HepG2 (cell line): ENCODE results near the gene ARHGAP4. TPM values are rescaled to one million over a fixed set of nuclear protein-coding genes. Genes with fewer than 3 reads are reported as not detected.

Source experiments
- ATAC-seq: fragments of 200-7000 bp; cut with Tn5 transposase; 3 replicates; pipeline ENCODE4 v1.9.1; 2020; ENCODE audit warnings: mild to moderate bottlenecking, moderate library complexity
- BruUV-seq: library from RNA; stranded (reverse); fragments of 400-500 nt; replicated peaks from 2 replicates; lab custom pipeline; 2021; lab: Mats Ljungman, UMichigan
- CTCF ChIA-PET: fragments of 300-600 bp; formaldehyde crosslinking; extraction: SDS; loops from one replicate; lab custom pipeline; 2021; ENCODE audit warnings: low total read pairs, inconsistent platforms, low intra/inter-chr PET ratio; lab: Yijun Ruan, JAX
- POLR2A ChIA-PET: fragments of 350-600 bp; sonication (Branson Sonifier 250); formaldehyde crosslinking; loops from one replicate; lab custom pipeline; 2020; ENCODE audit warnings: antibody characterized with exemption, inconsistent platforms; lab: Yijun Ruan, JAX
- DNase-seq: peaks from one replicate; pipeline ENCODE4 v3.0.0-alpha.2; 2015; ENCODE audit warnings: low spot score
- FAIRE-seq: peaks from 3 replicates; lab custom pipeline; 2011; peaks lifted over from hg19 to GRCh38; lab: Jason Lieb, UNC
- H2AFZ ChIP-seq: one replicate; pipeline ENCODE4 v1.6.1; 2011; ENCODE audit warnings: low read length, inconsistent platforms
- H3K27ac ChIP-seq: fragments of 300-600 bp; 3 replicates; pipeline ENCODE4 v1.8.0; 2011; ENCODE audit warnings: mixed run types, mild to moderate bottlenecking, mixed read lengths, low read length, inconsistent platforms; ENCODE audit not compliant: insufficient read depth; ENCODE audit errors: extremely low read length
- H3K27me3 ChIP-seq, 2 experiments: fragments of 200-600 bp in 1 of 2; 2 replicates in 1 of 2; 3 replicates in 1 of 2; pipeline versions ENCODE4 v1.6.0 to v1.8.0; 2011; ENCODE audit warnings: low read length in 2 of 2, mild to moderate bottlenecking in 2 of 2, moderate library complexity in 2 of 2, inconsistent platforms in 1 of 2; ENCODE audit not compliant: insufficient read depth in 2 of 2, control insufficient read depth in 1 of 2
- H3K36me3 ChIP-seq, 2 experiments: fragments of 200-600 bp in 1 of 2; replicated peaks in 1 of 2; 2 replicates in 1 of 2; 3 replicates in 1 of 2; pipeline versions ENCODE4 v1.5.1 to v1.8.0; 2011; ENCODE audit warnings: low read length in 2 of 2, inconsistent platforms in 1 of 2; ENCODE audit not compliant: insufficient read depth in 2 of 2, control insufficient read depth in 1 of 2
- H3K4me1 ChIP-seq: 2 replicates; pipeline ENCODE4 v1.5.1; 2012; ENCODE audit warnings: low read length, inconsistent platforms; ENCODE audit not compliant: insufficient read depth
- H3K4me2 ChIP-seq: 2 replicates; pipeline ENCODE4 v1.6.0; 2011; ENCODE audit warnings: low read depth, low read length, inconsistent platforms
- H3K4me3 ChIP-seq, 3 experiments: fragments of 200-600 bp in 1 of 3; sonication (generic), shearing (Covaris generic) in 1 of 3; replicated peaks in 1 of 3; 2 replicates each; pipeline ENCODE4 v1.5.1; 2011 to 2016; ENCODE audit warnings: low read length in 3 of 3, inconsistent platforms in 2 of 3, low read depth in 2 of 3, mild to moderate bottlenecking in 2 of 3, control low read depth in 1 of 3, mixed read lengths in 1 of 3; ENCODE audit not compliant: insufficient read depth in 1 of 3
- H3K79me2 ChIP-seq: one replicate; pipeline ENCODE4 v1.6.1; 2011; ENCODE audit warnings: low read length, inconsistent platforms; ENCODE audit not compliant: insufficient read depth
- H3K9ac ChIP-seq: 2 replicates; pipeline ENCODE4 v1.6.0; 2011; ENCODE audit warnings: mild to moderate bottlenecking, low read depth, low read length, inconsistent platforms; ENCODE audit not compliant: insufficient read depth
- H3K9me3 ChIP-seq: 2 replicates; pipeline ENCODE4 v1.5.1; 2012; ENCODE audit warnings: mild to moderate bottlenecking, low read length
- H4K20me1 ChIP-seq: 2 replicates; pipeline ENCODE4 v1.6.0; 2011; ENCODE audit warnings: inconsistent platforms, mild to moderate bottlenecking, low read length, moderate library complexity; ENCODE audit not compliant: insufficient read depth
- MIER3 ChIP-seq: IDR thresholded peaks from 2 replicates; pipeline ENCODE4 v1.6.1; 2016; ENCODE audit warnings: missing compliant biosample characterization, borderline replicate concordance
- PTBP1 ChIP-seq: fragments of 200-400 bp; formaldehyde crosslinking; IDR thresholded peaks from 2 replicates; pipeline ENCODE4 v1.6.1; 2018; ENCODE audit warnings: low read length, low read depth; ENCODE audit not compliant: poor library complexity, severe bottlenecking
- SP2 ChIP-seq: sonication (generic); formaldehyde crosslinking; IDR thresholded peaks from 2 replicates; pipeline ENCODE4 v1.5.1; 2020; ENCODE audit warnings: mild to moderate bottlenecking, missing genetic modification reagents
- TCF7L2 ChIP-seq: IDR thresholded peaks from 2 replicates; pipeline ENCODE4 v1.6.1; 2011; ENCODE audit warnings: mild to moderate bottlenecking, low read depth, low read length, moderate library complexity
- ZBTB7B ChIP-seq: sonication (generic); formaldehyde crosslinking; IDR thresholded peaks from 2 replicates; pipeline ENCODE4 v1.4.0; 2020; ENCODE audit warnings: missing genetic modification reagents
- ZNF24 ChIP-seq: fragments of 450-650 bp; IDR thresholded peaks from 2 replicates; pipeline ENCODE4 v1.6.1; 2017; ENCODE audit warnings: antibody characterized with exemption, mild to moderate bottlenecking
- ZNF263 ChIP-seq: sonication (generic); formaldehyde crosslinking; IDR thresholded peaks from 2 replicates; pipeline ENCODE4 v1.4.0; 2020; ENCODE audit warnings: missing genetic modification reagents
- ZNF30 ChIP-seq: sonication (generic); formaldehyde crosslinking; IDR thresholded peaks from 2 replicates; pipeline ENCODE4 v1.5.0; 2020; ENCODE audit warnings: mild to moderate bottlenecking, missing genetic modification reagents
- ZNF331 ChIP-seq: sonication (generic); formaldehyde crosslinking; IDR thresholded peaks from 2 replicates; pipeline ENCODE4 v1.4.0; 2020; ENCODE audit warnings: missing genetic modification reagents
- ZNF354B ChIP-seq: sonication (generic); formaldehyde crosslinking; IDR thresholded peaks from 2 replicates; pipeline ENCODE4 v1.8.0; 2022; ENCODE audit warnings: mild to moderate bottlenecking, missing genetic modification reagents
- ZNF512B ChIP-seq: sonication (generic); formaldehyde crosslinking; IDR thresholded peaks from 2 replicates; pipeline ENCODE4 v1.5.1; 2020; ENCODE audit warnings: missing genetic modification reagents, mild to moderate bottlenecking, borderline replicate concordance
- ZNF891 ChIP-seq: sonication (generic); formaldehyde crosslinking; IDR thresholded peaks from 2 replicates; pipeline ENCODE4 v1.5.0; 2020; ENCODE audit warnings: mild to moderate bottlenecking, missing genetic modification reagents
- ZSCAN30 ChIP-seq: sonication (generic); formaldehyde crosslinking; IDR thresholded peaks from 2 replicates; pipeline ENCODE4 v1.5.0; 2020; ENCODE audit warnings: mild to moderate bottlenecking, missing genetic modification reagents
- WGBS: methylation state at CpG from one replicate; pipeline ENCODE4 v1.1.6; 2017; ENCODE audit warnings: low lambda C conversion rate; 5-methylcytosine and 5-hydroxymethylcytosine counted together
- in situ Hi-C: cut with HindIII; loops from 2 replicates; pipeline ENCODE4 v1.10.0; 2017; ENCODE audit warnings: low pct_unique_long_range_greater_than_20kb; ENCODE audit not compliant: extremely low pct_ligation_motif_present
- intact Hi-C: fragments of 100-400 bp; cut with micrococcal nuclease; formaldehyde crosslinking; loops from one replicate; pipeline ENCODE4 v1.10.0; 2022; ENCODE audit not compliant: unreplicated experiment
- polyA plus RNA-seq, 8 experiments: library from polyadenylated mRNA; depleted of rRNA in 3 of 8; stranded (reverse) in 7 of 8; unstranded in 1 of 8; fragments of >200 nt; fragmentation: Illumina TruSeq in 4 of 8; extraction: Trizol in 4 of 8; gene quantifications; 2 replicates each; pipeline versions ENCODE4 v1.2.1 to v1.2.3, GENCODE V29; 2011 to 2016; ENCODE audit warnings: low read depth in 4 of 8, missing spikeins in 1 of 8, mixed read lengths in 1 of 8; ENCODE audit not compliant: insufficient read depth in 1 of 8
- total RNA-seq, 5 experiments: library from RNA; depleted of rRNA; stranded (reverse); fragments of >200 nt; fragmentation: Illumina TruSeq; extraction: Trizol; gene quantifications; 2 replicates each; pipeline ENCODE4 v1.2.3, GENCODE V29; 2016; ENCODE audit warnings: low read depth in 1 of 5

Gene ARHGAP4
- total and polyA plus RNA-seq, 2 of the 13 experiments (the other 11 are each of a cell fraction or from before 2014, with no cell fraction given): 0.57 to 0.64 TPM

DNA sequence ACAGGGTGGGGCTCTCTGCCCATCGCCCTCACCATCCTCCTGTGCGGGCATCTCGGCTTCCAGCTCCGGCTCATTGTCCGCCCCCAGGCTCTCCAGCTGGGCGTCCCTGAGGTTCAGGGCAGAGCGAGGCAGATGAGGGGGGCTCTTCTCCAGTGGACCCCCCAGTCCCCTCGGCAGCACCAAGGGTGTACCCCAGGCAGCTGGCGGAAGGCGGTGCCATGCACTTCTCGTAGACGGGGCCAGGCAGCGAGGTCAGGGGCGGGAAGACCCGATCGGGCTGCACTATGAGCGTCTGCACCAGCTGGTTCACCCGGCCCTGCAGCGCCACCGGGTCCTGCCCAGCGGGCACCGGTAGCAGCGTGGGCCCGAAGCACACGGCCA lies 16.1 kb downstream of the ARHGAP4 start:
- no CpG with 5 or more reads among the region's 25 CpGs for WGBS
- no peak for DNase-seq
- POLR2A ChIA-PET: no interaction called here

More for the DNA sequence above, 16.1 kb downstream of the ARHGAP4 start:
- H3K79me2 ChIP-seq: no peaks in the 10 kb centered on the region
- intact Hi-C loops (no loop called here), in situ Hi-C loops (no loop called here)
- CTCF ChIA-PET: no interaction called here
- no peak overlapping the region for H3K27ac ChIP-seq
- no peak overlapping the region for H3K4me3 ChIP-seq
- ATAC-seq (no peak), FAIRE-seq (no peak)
- no peaks in the 10 kb centered on the region for H4K20me1 ChIP-seq
- no TSS peak for BruUV-seq
- no peak overlapping the region for H3K9ac ChIP-seq
- no peak overlapping the region for H2AFZ ChIP-seq
- H3K36me3 ChIP-seq: no peaks in the 10 kb centered on the region
- H3K4me1 ChIP-seq: peaks cover 5% of the 10 kb centered on the region
- TF ChIP-seq ZNF24 (no peak), ZNF512B (CRISPR knock-in tag) (no peak), ZNF30 (CRISPR knock-in tag) (no peak), ZNF263 (no peak), ZNF354B (CRISPR knock-in tag) (no peak), MIER3 (no peak), PTBP1 (no peak), ZNF331 (CRISPR knock-in tag) (no peak), ZSCAN30 (CRISPR knock-in tag) (no peak), SP2 (no peak), ZBTB7B (CRISPR knock-in tag) (no peak), ZNF891 (CRISPR knock-in tag) (no peak), TCF7L2 (no peak)
- H3K27me3 ChIP-seq: peaks cover 0 to 4% of the 10 kb centered on the region in 2 experiments; a peak in 2 of 5 replicates
- no peaks in the 10 kb centered on the region for H3K9me3 ChIP-seq
- no peak overlapping the region for H3K4me2 ChIP-seq
